B cell (primary cell): ENCODE measurements around the gene GPX8. TPM values are rescaled to one million over a fixed set of nuclear protein-coding genes. Genes with fewer than 3 reads are reported as not detected.

Experiments used
- ATAC-seq: fragments of 200-7000 bp; cut with Tn5 transposase; one replicate; pipeline ENCODE4 v1.10.0; 2021; ENCODE audit warnings: low read depth, mild to moderate bottlenecking, moderate number of reproducible peaks, moderate library complexity
- CTCF ChIA-PET: fragments of 350-600 bp; sonication (Branson Sonifier 250); formaldehyde crosslinking; loops from one replicate; lab custom pipeline; 2021; ENCODE audit warnings: antibody characterized with exemption, inconsistent platforms; lab: Charles Lee
- POLR2A ChIA-PET: fragments of 350-600 bp; sonication (Branson Sonifier 250); formaldehyde crosslinking; loops from one replicate; lab custom pipeline; 2021; ENCODE audit warnings: antibody characterized with exemption; lab: Charles Lee
- DNase-seq: peaks from one replicate; pipeline ENCODE4 v3.0.0; 2013
- H2AFZ ChIP-seq: 2 replicates; pipeline ENCODE4 v1.6.1; 2012; ENCODE audit warnings: mild to moderate bottlenecking, low read depth, low read length; ENCODE audit not compliant: insufficient read depth, poor library complexity, severe bottlenecking
- H3K27ac ChIP-seq, 2 donors: 1 replicate in 1 of 2; 2 replicates in 1 of 2; pipeline ENCODE4 v1.5.1; 2012 to 2013; ENCODE audit warnings: low read length in 2 of 2, mild to moderate bottlenecking in 2 of 2, moderate library complexity in 1 of 2
- H3K27me3 ChIP-seq, 4 experiments: fragments of 200-600 bp in 1 of 4; sonication (generic) in 1 of 4; replicated peaks in 1 of 4; 1 replicate in 2 of 4; 2 replicates in 2 of 4; pipeline versions ENCODE4 v1.6.1 to v1.7.0; 2013 to 2016; ENCODE audit warnings: low read length in 3 of 4, mild to moderate bottlenecking in 2 of 4, mixed read lengths in 1 of 4, moderate library complexity in 1 of 4; ENCODE audit not compliant: insufficient read depth in 4 of 4, control insufficient read depth in 3 of 4; ENCODE audit errors: control extremely low read depth in 1 of 4
- H3K36me3 ChIP-seq, 2 experiments: replicated peaks in 1 of 2; 1 replicate in 1 of 2; 2 replicates in 1 of 2; pipeline versions ENCODE4 v1.6.1 to v1.7.1; 2013; ENCODE audit warnings: low read length in 1 of 2; ENCODE audit not compliant: insufficient read depth in 2 of 2, control insufficient read depth in 1 of 2; ENCODE audit errors: control extremely low read depth in 1 of 2, extremely low read depth in 1 of 2
- H3K4me1 ChIP-seq, 2 donors: fragments of 200-600 bp in 1 of 2; sonication (generic) in 1 of 2; 1 replicate in 1 of 2; 2 replicates in 1 of 2; pipeline versions ENCODE4 v1.5.1 to v1.6.1; 2013 to 2017; ENCODE audit warnings: low read length in 2 of 2; ENCODE audit not compliant: control insufficient read depth in 2 of 2, insufficient read depth in 2 of 2
- H3K4me2 ChIP-seq: replicated peaks from 2 replicates; pipeline ENCODE3; 2012; ENCODE audit warnings: mild to moderate bottlenecking, low read depth, low read length; ENCODE audit not compliant: poor library complexity, severe bottlenecking
- H3K4me3 ChIP-seq, 5 experiments: fragments of 200-600 bp in 1 of 5; sonication (generic) in 1 of 5; 1 replicate in 3 of 5; 2 replicates in 2 of 5; pipeline versions ENCODE4 v1.5.1 to v1.7.0; 2011 to 2016; ENCODE audit warnings: low read length in 4 of 5, mild to moderate bottlenecking in 4 of 5, low read depth in 2 of 5, control low read depth in 1 of 5, moderate library complexity in 1 of 5; ENCODE audit not compliant: insufficient read depth in 1 of 5; ENCODE audit errors: control extremely low read depth in 1 of 5, extremely low read depth in 1 of 5
- H3K79me2 ChIP-seq: fragments of 200-600 bp; sonication (generic); one replicate; pipeline ENCODE4 v1.6.0; 2016; ENCODE audit warnings: low read length; ENCODE audit not compliant: control insufficient read depth, insufficient read depth
- H3K9ac ChIP-seq: fragments of 200-600 bp; sonication (generic); 2 replicates; pipeline ENCODE4 v1.6.1; 2017; ENCODE audit warnings: mild to moderate bottlenecking, low read length, moderate library complexity
- H3K9me3 ChIP-seq, 3 donors: one replicate each; pipeline versions ENCODE4 v1.6.1 to v1.7.1; 2013; ENCODE audit warnings: low read length in 2 of 3; ENCODE audit not compliant: control insufficient read depth in 2 of 3, insufficient read depth in 1 of 3; ENCODE audit errors: control extremely low read depth in 1 of 3
- H4K20me1 ChIP-seq: 2 replicates; pipeline ENCODE4 v1.6.0; 2012; ENCODE audit warnings: mild to moderate bottlenecking, low read length; ENCODE audit not compliant: insufficient read depth, control insufficient read depth, poor library complexity, severe bottlenecking
- H3K27ac Mint-ChIP-seq: one replicate; pipeline ENCODE4 v1.8.0; 2021; ENCODE audit warnings: mixed read lengths
- H3K27me3 Mint-ChIP-seq: one replicate; pipeline ENCODE4 v1.8.0; 2021; ENCODE audit warnings: mixed read lengths
- H3K4me1 Mint-ChIP-seq: one replicate; pipeline ENCODE4 v1.8.0; 2021; ENCODE audit warnings: mixed read lengths
- H3K4me3 Mint-ChIP-seq: one replicate; pipeline ENCODE4 v1.8.0; 2021; ENCODE audit warnings: mixed read lengths
- H3K9me3 Mint-ChIP-seq: one replicate; pipeline ENCODE4 v1.8.0; 2022; ENCODE audit warnings: mixed read lengths; ENCODE audit not compliant: insufficient read depth
- EZH2 ChIP-seq: IDR thresholded peaks from 2 replicates; pipeline ENCODE4 v1.6.1; 2012; ENCODE audit warnings: borderline replicate concordance, low read depth, mild to moderate bottlenecking, moderate library complexity, low read length; ENCODE audit not compliant: insufficient read depth, poor library complexity, severe bottlenecking
- WGBS: methylation state at CpG from one replicate; pipeline ENCODE4 v1.1.5; 2013; ENCODE audit warnings: missing lambda C conversion rate; ENCODE audit not compliant: insufficient coverage; 5-methylcytosine and 5-hydroxymethylcytosine counted together
- intact Hi-C: fragments of 100-400 bp; cut with micrococcal nuclease; formaldehyde crosslinking; loops from one replicate; pipeline ENCODE4 v1.10.0; 2022
- polyA plus RNA-seq: library from polyadenylated mRNA; depleted of rRNA; stranded (reverse); fragments of >200 nt; gene quantifications from 2 replicates; pipeline ENCODE4 v1.2.3, GENCODE V29; 2012
- total RNA-seq, 2 donors: library from RNA; stranded (reverse); fragments of 120-200 nt in 1 of 2; gene quantifications; 1 replicate in 1 of 2; 2 replicates in 1 of 2; pipeline versions ENCODE4 v1.2.3 to v1.2.4, GENCODE V29; 2013 to 2022
- TF ChIP-seq, protein P1 (sequence below): fragments of 200-600 bp; IDR thresholded peaks from one replicate; pipeline ENCODE4 v1.8.0; 2022; ENCODE audit warnings: antibody characterized with exemption, mild to moderate bottlenecking

Gene GPX8
- total and polyA plus RNA-seq, 2 donors (not counting 1 experiment from before 2014, with no cell fraction given) = not detected

DNA sequence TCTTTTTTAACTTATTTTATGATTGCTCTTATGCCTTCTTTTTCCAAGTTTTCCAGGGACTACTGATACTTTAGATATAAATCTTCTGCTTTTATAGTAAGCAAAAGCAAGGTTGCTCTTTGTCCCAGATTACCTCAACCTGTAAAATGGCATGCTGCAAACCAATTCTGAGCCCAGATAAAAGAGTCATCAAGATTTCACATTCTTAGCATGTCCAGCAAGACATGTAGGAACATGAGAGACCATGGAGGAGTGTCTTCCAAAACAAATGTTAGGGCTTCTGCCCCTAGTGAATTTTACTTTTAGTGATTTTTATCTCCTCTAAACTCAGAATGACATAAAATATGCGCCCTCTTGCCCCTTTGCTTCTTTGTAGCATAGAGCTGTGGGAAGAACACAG lies 20.0 kb downstream of the GPX8 start:
- H3K9me3 Mint-ChIP-seq = peaks cover 6% of the 10 kb centered on the region
- H3K4me3 ChIP-seq = no peak overlapping the region
- H3K27me3 ChIP-seq = peaks cover 3 to 56% (median 47%) of the 10 kb centered on the region in 4 experiments
- H3K79me2 ChIP-seq = no peaks in the 10 kb centered on the region
- H4K20me1 ChIP-seq = no peaks in the 10 kb centered on the region
- peaks cover 16 to 20% of the 10 kb centered on the region in 2 donors for H3K4me1 ChIP-seq
- no peak overlapping the region for H3K9ac ChIP-seq
- H3K4me1 Mint-ChIP-seq = peaks cover 18% of the 10 kb centered on the region
- no peak overlapping the region for H3K4me2 ChIP-seq
- CTCF ChIA-PET = no interaction called here
- ATAC-seq (no peak), DNase-seq (no peak)
- no peak overlapping the region for H3K27ac Mint-ChIP-seq
- intact Hi-C loops = no loop called here
- no peak overlapping the region for H3K27ac ChIP-seq
- H3K36me3 ChIP-seq = no peaks in the 10 kb centered on the region
- H3K27me3 Mint-ChIP-seq = peaks cover 63% of the 10 kb centered on the region
- no peak overlapping the region for H3K4me3 Mint-ChIP-seq
- TF ChIP-seq, protein P1, sequence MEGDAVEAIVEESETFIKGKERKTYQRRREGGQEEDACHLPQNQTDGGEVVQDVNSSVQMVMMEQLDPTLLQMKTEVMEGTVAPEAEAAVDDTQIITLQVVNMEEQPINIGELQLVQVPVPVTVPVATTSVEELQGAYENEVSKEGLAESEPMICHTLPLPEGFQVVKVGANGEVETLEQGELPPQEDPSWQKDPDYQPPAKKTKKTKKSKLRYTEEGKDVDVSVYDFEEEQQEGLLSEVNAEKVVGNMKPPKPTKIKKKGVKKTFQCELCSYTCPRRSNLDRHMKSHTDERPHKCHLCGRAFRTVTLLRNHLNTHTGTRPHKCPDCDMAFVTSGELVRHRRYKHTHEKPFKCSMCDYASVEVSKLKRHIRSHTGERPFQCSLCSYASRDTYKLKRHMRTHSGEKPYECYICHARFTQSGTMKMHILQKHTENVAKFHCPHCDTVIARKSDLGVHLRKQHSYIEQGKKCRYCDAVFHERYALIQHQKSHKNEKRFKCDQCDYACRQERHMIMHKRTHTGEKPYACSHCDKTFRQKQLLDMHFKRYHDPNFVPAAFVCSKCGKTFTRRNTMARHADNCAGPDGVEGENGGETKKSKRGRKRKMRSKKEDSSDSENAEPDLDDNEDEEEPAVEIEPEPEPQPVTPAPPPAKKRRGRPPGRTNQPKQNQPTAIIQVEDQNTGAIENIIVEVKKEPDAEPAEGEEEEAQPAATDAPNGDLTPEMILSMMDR = no peak
- no peak for TF ChIP-seq EZH2
- no peak overlapping the region for H2AFZ ChIP-seq
- WGBS = no CpG with 5 or more reads among the region's 1 CpG
- POLR2A ChIA-PET = no interaction called here
- H3K9me3 ChIP-seq = peaks cover 0 to 12% (median 5%) of the 10 kb centered on the region in 3 donors

DNA sequence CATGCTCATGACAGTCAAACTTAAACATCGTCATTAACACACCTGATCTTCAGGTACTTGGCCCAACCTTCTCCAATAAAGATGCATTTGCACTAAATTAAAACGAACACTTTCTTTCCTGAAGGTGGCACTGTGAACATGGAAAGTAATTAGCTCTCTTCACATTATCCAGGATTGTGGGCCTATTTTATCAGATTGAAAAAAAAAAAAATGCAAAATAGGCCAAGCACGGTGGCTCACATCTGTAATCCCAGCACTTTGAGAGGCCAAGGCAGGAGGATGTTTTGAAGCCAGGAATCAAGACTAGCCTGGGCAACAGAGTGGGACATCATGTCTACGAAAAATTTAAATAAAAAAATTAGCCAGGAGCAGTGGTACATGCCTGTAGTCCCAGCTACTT lies 27.4 kb downstream of the GPX8 start:
- Histone ChIP-seq H3K4me1 (no peaks in the 10 kb centered on the region), H3K9me3 (no peaks in the 10 kb centered on the region), H3K4me2 (no peak overlapping the region), H3K79me2 (no peaks in the 10 kb centered on the region), H3K4me3 (no peak overlapping the region), H4K20me1 (no peaks in the 10 kb centered on the region), H3K27me3 (peaks cover 0 to 19% (median 5%) of the 10 kb centered on the region in 4 experiments), H2AFZ (no peak overlapping the region), H3K27ac (no peak overlapping the region), H3K9ac (no peak overlapping the region), H3K36me3 (no peaks in the 10 kb centered on the region)
- intact Hi-C loops = no loop called here
- ChIA-PET CTCF (interaction anchor here (1.2 kb wide), 1 partner anchor 15 kb away, joined by 3 read pairs; no protein-coding TSS in a partner anchor), POLR2A (no interaction called here)
- TF ChIP-seq, protein P1 = no peak
- TF ChIP-seq EZH2 = no peak
- Mint-ChIP-seq H3K4me3 (no peak overlapping the region), H3K27ac (no peak overlapping the region), H3K27me3 (peaks cover 54% of the 10 kb centered on the region), H3K4me1 (no peaks in the 10 kb centered on the region), H3K9me3 (peaks cover 3% of the 10 kb centered on the region)
- 49% methylated on average over 2 of the region's 4 CpGs for WGBS
- ATAC-seq = no peak
- no peak for DNase-seq
